ENCODE data around the gene PCDHGA2.
A peak's percentile ranks its signal among the peaks of the same experiment; 100 is the strongest.
"Not testable (repeated sequence)": the region's sequence is repeated elsewhere in the genome, so short reads cannot be mapped to it uniquely, and the experiment has no call there.

Gene PCDHGA2

GRCh38 chr5:141338538-141339306 lies at the start of gene PCDHGA2:
PCDHGA2 (plus strand) TSS chr5:141338760.
- no peak for DNase-seq (ENCODE audit: extremely low spot score, insufficient read length, low read depth)
- FAIRE-seq: no peak

- DNase-seq (ENCODE audit: extremely low spot score, insufficient read length, low read depth) (no peak), FAIRE-seq (no peak)
Measured at GRCh38 chr5:141298376-141298775, 40.2 kb upstream of the PCDHGA2 start.

- DNase-seq (ENCODE audit: extremely low spot score, insufficient read length, low read depth): no peak
- no peak for FAIRE-seq
Measured at GRCh38 chr5:141303756-141304155, 34.8 kb upstream of the PCDHGA2 start, which contains the start of gene SLC25A2. SLC25A2 (minus strand) TSS chr5:141304049; CDS start chr5:141303865, 184 bp downstream.

- FAIRE-seq (no peak), DNase-seq (ENCODE audit: extremely low spot score, insufficient read length, low read depth) (no peak)
Measured at GRCh38 chr5:141306630-141307029, 31.9 kb upstream of the PCDHGA2 start.

GRCh38 chr5:141313711-141314110 lies 24.8 kb upstream of the PCDHGA2 start:
- no peak for FAIRE-seq
- no peak for DNase-seq (ENCODE audit: extremely low spot score, insufficient read length, low read depth)

GRCh38 chr5:141316963-141317362 lies 21.6 kb upstream of the PCDHGA2 start:
- not testable (repeated sequence) for DNase-seq (ENCODE audit: extremely low spot score, insufficient read length, low read depth); FAIRE-seq

- DNase-seq (ENCODE audit: extremely low spot score, insufficient read length, low read depth): no peak
Measured at GRCh38 chr5:141319202-141319601, 19.4 kb upstream of the PCDHGA2 start.

GRCh38 chr5:141319699-141320098 lies 18.9 kb upstream of the PCDHGA2 start:
- no peak for DNase-seq (ENCODE audit: extremely low spot score, insufficient read length, low read depth)
- no peak for FAIRE-seq

More at GRCh38 chr5:141319202-141319601, 19.4 kb upstream of the PCDHGA2 start:
- FAIRE-seq: no peak

- peak; percentile 81 for DNase-seq (ENCODE audit: extremely low spot score, insufficient read length, low read depth)
- FAIRE-seq: peak; percentile 89
Measured at GRCh38 chr5:141320225-141321169, 18.1 kb upstream of the PCDHGA2 start, which contains the start of gene TAF7. TAF7 (minus strand) TSS chr5:141320784; CDS start chr5:141320044, 740 bp downstream.

GRCh38 chr5:141322261-141322660 lies 16.3 kb upstream of the PCDHGA2 start:
- no peak for DNase-seq (ENCODE audit: extremely low spot score, insufficient read length, low read depth)
- no peak for FAIRE-seq

- DNase-seq (ENCODE audit: extremely low spot score, insufficient read length, low read depth) (peak; percentile 20), FAIRE-seq (peak; percentile 56)
Measured at GRCh38 chr5:141326088-141326854, 12.3 kb upstream of the PCDHGA2 start.

- DNase-seq (ENCODE audit: extremely low spot score, insufficient read length, low read depth) (no peak), FAIRE-seq (no peak)
Measured at GRCh38 chr5:141328231-141328630, 10.3 kb upstream of the PCDHGA2 start.

- DNase-seq (ENCODE audit: extremely low spot score, insufficient read length, low read depth): no peak
- no peak for FAIRE-seq
Measured at GRCh38 chr5:141330299-141331080, 8.1 kb upstream of the PCDHGA2 start, which contains the start of gene PCDHGA1. PCDHGA1 (plus strand) TSS chr5:141330514.

GRCh38 chr5:141332571-141332970 lies 6.0 kb upstream of the PCDHGA2 start:
- not testable (repeated sequence) for DNase-seq (ENCODE audit: extremely low spot score, insufficient read length, low read depth); FAIRE-seq

GRCh38 chr5:141340781-141341354 lies 2.3 kb downstream of the PCDHGA2 start:
- FAIRE-seq; DNase-seq (ENCODE audit: extremely low spot score, insufficient read length, low read depth): not testable (repeated sequence)

- DNase-seq (ENCODE audit: extremely low spot score, insufficient read length, low read depth): no peak
- FAIRE-seq: no peak
Measured at GRCh38 chr5:141342773-141343172, 4.2 kb downstream of the PCDHGA2 start.

GRCh38 chr5:141343242-141343952 lies 4.8 kb downstream of the PCDHGA2 start, which contains the start of gene PCDHGA3:
PCDHGA3 (plus strand) TSS chr5:141343829; CDS start chr5:141344034, 205 bp downstream.
- DNase-seq (ENCODE audit: extremely low spot score, insufficient read length, low read depth): no peak

GRCh38 chr5:141343953-141344463 lies 5.4 kb downstream of the PCDHGA2 start:
- DNase-seq (ENCODE audit: extremely low spot score, insufficient read length, low read depth) (no peak), FAIRE-seq (no peak)

More at GRCh38 chr5:141343242-141343952, 4.8 kb downstream of the PCDHGA2 start, which contains the start of gene PCDHGA3:
- no peak for FAIRE-seq
